ENCODE measurements around the gene MREG.

MREG gene

DNA sequence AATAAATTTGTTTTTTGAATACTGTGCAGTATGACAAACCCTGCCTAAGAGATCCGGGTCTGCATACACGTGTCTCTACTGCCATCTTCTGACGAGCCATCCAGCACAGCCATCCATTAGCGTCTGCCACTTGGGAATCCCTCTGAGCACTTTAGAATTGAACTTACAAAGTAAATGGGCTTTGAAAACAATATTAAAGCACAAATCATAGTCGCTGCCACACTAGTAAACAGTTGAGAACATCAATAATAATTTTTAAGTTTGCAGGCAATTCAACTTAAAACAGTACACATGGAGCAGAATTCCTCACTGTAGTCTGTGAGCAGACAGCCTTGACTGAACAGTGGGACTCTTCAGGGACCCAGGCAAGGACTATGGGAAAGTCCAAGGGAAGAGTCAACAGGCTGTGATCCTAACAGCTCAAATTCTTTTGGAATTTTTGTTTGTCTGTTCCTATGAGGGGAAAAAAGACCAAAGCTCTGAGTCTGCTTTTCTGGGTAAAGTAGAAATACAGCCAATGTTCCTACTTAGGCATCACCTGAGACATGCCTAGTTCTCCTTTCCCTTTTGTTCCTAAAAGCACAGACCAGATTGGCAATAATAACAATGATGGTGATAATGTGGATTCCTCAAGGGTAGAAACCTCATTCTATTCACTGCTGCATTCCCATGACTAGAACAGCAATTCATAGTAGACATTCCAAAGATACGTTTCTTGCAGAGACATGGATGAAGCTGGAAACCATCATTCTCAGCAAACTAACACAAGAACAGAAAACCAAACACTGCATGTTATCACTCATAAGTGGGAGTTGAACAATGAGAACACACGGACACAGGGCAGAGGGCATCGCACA lies 92.9 kb downstream of the MREG start:
- in situ Hi-C loops (cut with MboI; ENCODE audit: low sequenced_read_pairs), result loop anchor here (25.0 kb wide), 1 partner anchor 458 kb away; no protein-coding TSS in a partner anchor

DNA sequence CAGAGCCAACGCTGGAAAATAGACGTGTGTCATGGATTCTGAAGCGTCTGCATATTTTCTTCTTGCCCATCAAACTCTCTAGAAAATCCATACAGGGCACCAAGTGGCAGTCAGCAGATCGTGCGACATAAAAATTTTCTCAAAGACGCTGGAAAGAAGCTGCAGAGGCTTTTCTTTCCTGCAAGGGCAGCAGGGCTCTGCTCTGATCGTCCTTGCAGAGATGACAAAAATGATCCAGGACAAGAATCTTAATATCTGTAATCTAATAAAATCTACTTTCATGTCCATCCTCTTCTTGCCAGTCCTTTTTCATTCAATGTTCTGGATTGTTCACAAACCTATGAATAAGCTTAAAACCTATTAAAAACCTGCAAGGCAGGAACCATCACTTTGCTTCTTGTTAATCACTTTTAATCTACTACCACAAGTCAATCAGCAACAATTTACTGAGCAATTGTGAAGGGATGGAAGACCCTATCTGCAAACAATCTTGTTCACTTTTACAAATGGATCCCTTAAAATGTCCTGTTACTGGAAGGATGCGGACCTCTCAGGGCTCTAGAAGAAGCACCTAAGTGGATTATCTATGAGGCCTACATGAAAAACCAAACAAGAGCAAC lies 93.6 kb downstream of the MREG start:
- in situ Hi-C loops (cut with MboI; ENCODE audit: low sequenced_read_pairs), result loop anchor here (25.0 kb wide), 1 partner anchor 457 kb away; no protein-coding TSS in a partner anchor

DNA sequence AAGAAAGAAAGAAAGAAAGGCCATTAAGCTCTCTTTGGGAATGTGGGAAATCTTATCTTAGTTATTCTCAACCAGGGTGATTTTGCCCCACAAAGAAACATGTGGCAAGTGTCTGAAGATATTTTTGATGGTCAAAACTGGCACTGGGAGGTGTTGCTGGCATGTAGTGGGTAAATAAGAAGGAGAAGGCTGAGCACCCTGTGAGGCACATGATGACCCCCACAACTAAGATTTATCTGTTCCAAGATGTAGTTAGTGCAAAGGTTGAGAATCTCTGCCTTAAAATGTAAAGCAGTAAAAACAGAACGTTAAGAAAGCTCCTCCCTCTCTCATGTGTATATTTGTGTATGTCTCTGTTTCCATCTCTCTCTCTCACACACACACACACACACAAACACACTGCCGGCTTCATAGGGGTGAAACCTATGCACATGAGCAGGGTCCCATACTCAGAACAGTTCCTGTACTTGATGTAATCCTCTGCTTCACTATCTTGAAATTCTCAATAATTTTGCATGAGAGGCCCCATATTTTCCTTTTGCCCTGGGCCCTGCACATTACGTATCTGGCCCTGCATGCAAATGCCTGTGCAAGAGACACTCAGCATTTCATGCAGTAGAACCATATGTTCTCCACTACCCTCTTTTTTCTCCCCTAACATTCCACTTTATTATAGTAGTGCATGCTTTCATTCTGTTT lies 94.3 kb downstream of the MREG start:
- in situ Hi-C loops (cut with MboI; ENCODE audit: low sequenced_read_pairs), result loop anchor here (25.0 kb wide), 1 partner anchor 457 kb away; no protein-coding TSS in a partner anchor

GRCh38 chr2:215917953-215918620 lies 95.3 kb downstream of the MREG start:
- in situ Hi-C loops (cut with MboI; ENCODE audit: low sequenced_read_pairs), result loop anchor here (25.0 kb wide), 1 partner anchor 456 kb away; no protein-coding TSS in a partner anchor

DNA sequence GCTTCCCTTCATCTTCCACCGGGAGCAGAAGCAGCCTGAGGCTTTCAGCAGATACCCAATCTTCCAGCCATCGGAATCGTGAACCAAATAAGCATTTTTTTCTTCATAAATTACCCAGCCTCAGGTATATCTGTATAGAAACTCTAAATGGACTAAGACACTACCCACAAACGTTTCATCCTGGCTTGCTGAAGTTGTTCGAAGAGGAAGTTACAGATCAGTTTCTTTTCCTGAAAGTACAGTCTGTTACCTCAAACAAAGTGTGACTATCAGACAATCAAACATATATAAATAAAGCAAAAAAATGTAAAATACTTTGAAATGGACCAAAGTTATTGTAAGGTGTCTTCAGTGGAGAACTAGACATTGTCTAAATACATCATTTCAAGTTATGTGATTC lies 97.9 kb downstream of the MREG start:
- in situ Hi-C loops (cut with MboI; ENCODE audit: low sequenced_read_pairs), result loop anchor here (25.0 kb wide), 1 partner anchor 453 kb away; no protein-coding TSS in a partner anchor

GRCh38 chr2:215914777-215915165 lies 98.6 kb downstream of the MREG start:
- in situ Hi-C loops (cut with MboI; ENCODE audit: low sequenced_read_pairs), result loop anchor here (25.0 kb wide), 1 partner anchor 452 kb away; no protein-coding TSS in a partner anchor

DNA sequence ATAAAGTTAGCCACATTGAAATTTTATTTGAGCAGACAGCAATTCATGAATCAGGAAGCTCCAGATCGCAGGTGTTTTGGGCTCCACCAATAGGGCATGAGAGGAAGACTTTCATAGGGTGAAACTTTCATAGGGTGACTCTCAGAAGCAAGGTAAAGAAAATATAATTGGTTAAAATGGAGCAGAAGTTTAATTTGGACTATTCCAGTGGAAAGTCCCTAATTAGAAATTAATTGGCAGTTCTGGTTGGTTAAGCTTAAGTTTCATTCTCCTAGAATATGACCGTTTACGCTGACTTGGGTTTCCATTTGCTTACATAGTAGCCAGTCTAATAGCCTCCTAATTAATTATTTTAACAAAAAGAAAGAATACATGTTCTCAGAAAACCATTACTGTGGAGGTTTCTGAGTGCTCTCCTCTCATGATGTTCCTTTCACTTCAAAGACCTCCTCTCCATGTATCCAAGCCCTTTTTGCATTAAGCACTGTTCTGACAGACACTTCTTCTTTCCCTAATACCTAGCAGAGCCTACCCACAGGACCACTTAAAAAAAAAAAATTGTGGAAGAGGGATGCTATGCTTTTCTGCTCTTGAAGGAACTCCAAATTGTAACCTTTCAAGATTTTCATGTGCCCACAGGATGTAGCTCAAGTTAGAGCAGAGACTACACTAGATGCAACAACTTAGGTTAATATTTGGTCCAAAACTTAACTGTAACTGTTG lies 99.1 kb downstream of the MREG start:
- in situ Hi-C loops (cut with MboI; ENCODE audit: low sequenced_read_pairs), result loop anchor here (25.0 kb wide), 1 partner anchor 452 kb away; no protein-coding TSS in a partner anchor

DNA sequence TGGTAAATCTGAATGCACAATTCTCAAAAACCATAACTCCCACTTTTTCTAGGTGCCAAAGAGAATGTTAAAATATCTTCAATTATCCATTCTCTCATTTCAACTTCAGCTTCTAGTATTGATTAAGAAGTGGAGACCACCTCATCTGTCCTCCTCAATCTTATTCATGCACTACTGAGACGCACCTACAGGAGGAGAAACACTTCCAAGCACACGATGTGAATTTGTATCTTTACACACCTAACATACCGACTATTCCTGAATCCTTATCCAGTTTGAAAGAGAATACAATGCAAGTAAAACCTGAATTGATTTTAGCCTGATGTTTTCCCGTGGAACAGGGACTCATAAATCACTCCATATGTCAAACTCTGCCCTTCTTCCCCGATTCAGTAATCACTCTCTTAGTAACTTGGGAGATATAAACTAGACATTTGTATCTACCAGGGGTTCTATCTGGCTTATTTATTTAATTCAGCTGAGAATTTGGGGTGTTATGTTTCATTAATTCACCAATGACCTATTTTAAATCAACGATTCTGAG lies 101.0 kb downstream of the MREG start:
- in situ Hi-C loops (cut with MboI; ENCODE audit: low sequenced_read_pairs), result loop anchor here (25.0 kb wide), 1 partner anchor 450 kb away; no protein-coding TSS in a partner anchor

- in situ Hi-C loops (cut with MboI; ENCODE audit: low sequenced_read_pairs), result loop anchor here (25.0 kb wide), 1 partner anchor 449 kb away; no protein-coding TSS in a partner anchor
These were observed 101.9 kb downstream of the MREG start for GRCh38 chr2:215911301-215912085.

DNA sequence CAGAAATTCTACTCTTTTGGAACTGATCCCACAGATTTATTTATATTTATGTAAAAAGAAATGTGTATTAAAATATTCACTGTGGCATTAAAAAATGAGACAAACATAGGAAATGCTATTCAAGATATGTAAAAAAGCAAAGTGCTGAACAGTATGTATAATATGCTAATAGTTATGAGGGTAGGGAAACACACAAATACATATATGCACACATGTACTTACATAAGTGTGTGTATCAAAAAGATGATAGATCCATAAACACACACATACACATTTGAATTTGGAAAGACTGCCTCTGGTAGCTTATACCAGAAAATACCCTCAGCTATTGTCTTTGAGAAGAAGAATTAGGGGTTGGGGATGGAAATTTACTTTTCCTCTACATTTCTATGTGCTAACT lies 103.2 kb downstream of the MREG start:
- in situ Hi-C loops (cut with MboI; ENCODE audit: low sequenced_read_pairs), result loop anchor here (25.0 kb wide), 1 partner anchor 448 kb away; no protein-coding TSS in a partner anchor

- in situ Hi-C loops (cut with MboI; ENCODE audit: low sequenced_read_pairs), result loop anchor here (25.0 kb wide), 1 partner anchor 445 kb away; no protein-coding TSS in a partner anchor
These were observed 106.2 kb downstream of the MREG start for GRCh38 chr2:215907147-215907546.

DNA sequence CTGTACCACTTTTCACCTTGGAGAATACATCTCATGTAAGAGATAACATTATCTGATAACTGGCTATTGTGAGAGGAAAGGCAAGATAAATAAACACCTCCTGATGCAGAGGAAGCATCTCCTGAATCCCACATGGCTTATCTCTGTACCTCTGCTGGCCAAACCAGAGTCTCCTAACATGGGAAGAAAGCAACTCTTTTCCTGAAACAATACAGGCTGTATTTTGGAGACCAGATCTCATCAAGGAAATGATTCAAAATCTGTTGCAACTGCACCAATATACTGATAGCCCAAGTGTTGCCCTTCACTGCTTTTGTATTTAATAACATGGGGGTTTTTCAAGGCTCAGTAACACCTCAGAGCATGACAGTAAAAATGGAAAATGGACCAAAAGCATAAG lies 106.9 kb downstream of the MREG start:
- in situ Hi-C loops (cut with MboI; ENCODE audit: low sequenced_read_pairs), result loop anchor here (25.0 kb wide), 1 partner anchor 444 kb away; no protein-coding TSS in a partner anchor

DNA sequence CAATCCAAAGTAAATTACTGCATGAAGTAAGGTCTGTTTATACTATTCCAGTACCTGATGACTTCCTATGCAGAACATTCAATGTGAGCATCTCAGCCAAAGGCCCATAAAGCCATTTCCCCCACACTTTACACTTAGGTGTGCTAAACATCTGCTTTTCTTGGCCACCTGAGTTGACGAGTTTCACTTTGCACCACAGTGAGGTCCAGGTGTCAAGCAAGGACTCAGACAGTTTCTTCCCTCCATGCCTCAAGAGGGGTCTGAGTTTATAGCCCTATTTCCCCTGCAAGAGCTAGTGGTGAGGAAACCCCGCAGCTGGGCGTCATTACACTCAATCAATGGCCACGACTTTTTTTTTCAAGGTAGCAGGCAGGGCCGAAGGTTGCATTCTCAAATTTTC lies 107.7 kb downstream of the MREG start:
- in situ Hi-C loops (cut with MboI; ENCODE audit: low sequenced_read_pairs), result loop anchor here (25.0 kb wide), 1 partner anchor 443 kb away; no protein-coding TSS in a partner anchor

GRCh38 chr2:215904101-215904500 lies 109.2 kb downstream of the MREG start:
- in situ Hi-C loops (cut with MboI; ENCODE audit: low sequenced_read_pairs), result loop anchor here (25.0 kb wide), 1 partner anchor 442 kb away; no protein-coding TSS in a partner anchor

DNA sequence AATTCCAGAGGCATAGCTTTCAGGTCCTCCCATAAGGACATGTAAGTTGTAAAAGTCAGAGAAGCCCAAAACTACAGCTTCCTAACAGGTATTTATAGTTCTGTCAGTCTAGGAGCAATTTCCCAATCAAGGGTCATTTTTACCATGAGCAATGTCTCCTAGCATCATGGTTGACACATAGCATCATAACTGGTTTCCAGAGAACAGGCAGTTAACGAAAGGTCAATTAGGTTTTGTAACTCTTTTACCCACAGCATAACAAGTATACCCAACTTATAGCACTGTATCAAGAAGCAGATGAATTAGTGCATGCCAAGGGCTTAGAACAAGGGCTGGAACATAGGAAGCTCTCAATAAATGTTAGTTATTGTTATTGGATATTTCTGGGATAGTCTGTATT lies 110.1 kb downstream of the MREG start:
- in situ Hi-C loops (cut with MboI; ENCODE audit: low sequenced_read_pairs), result loop anchor here (25.0 kb wide), 1 partner anchor 441 kb away; no protein-coding TSS in a partner anchor

GRCh38 chr2:215901796-215902195 lies 111.6 kb downstream of the MREG start:
- in situ Hi-C loops (cut with MboI; ENCODE audit: low sequenced_read_pairs), result loop anchor here (25.0 kb wide), 1 partner anchor 439 kb away; no protein-coding TSS in a partner anchor

DNA sequence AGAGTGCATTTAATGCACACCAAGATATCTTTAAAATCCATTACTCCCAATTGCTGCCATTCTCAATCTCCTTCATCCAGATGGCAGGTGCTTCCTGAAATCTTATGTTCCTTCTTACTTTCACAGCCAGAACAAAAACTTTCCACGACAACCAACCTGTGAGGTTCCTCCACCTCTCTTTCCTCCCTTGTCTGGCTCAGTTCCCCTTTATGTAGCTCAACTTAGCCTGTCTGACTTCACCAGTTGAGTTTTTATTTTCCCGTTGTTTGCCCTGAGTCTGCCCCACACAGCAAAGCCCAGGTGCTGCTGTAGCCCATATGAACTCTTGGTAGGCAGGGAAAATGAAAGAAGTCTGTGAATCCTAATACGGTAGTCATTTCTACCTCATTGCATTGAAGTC lies 112.5 kb downstream of the MREG start:
- in situ Hi-C loops (cut with MboI; ENCODE audit: low sequenced_read_pairs), result loop anchor here (25.0 kb wide), 1 partner anchor 439 kb away; no protein-coding TSS in a partner anchor

- in situ Hi-C loops (cut with MboI; ENCODE audit: low sequenced_read_pairs), result loop anchor here (25.0 kb wide), 1 partner anchor 438 kb away; no protein-coding TSS in a partner anchor
These were observed 113.1 kb downstream of the MREG start for GRCh38 chr2:215900203-215900611.
